Activated gamma-delta T cell treated with Interleukin-2 at 50 U/mL for 16 hours (primary cell): ENCODE data around the gene NPIPB2.

Experiments used
- DNase-seq: peaks from one replicate; pipeline ENCODE4 v3.0.0-alpha.2; 2020

Gene NPIPB2

DNA sequence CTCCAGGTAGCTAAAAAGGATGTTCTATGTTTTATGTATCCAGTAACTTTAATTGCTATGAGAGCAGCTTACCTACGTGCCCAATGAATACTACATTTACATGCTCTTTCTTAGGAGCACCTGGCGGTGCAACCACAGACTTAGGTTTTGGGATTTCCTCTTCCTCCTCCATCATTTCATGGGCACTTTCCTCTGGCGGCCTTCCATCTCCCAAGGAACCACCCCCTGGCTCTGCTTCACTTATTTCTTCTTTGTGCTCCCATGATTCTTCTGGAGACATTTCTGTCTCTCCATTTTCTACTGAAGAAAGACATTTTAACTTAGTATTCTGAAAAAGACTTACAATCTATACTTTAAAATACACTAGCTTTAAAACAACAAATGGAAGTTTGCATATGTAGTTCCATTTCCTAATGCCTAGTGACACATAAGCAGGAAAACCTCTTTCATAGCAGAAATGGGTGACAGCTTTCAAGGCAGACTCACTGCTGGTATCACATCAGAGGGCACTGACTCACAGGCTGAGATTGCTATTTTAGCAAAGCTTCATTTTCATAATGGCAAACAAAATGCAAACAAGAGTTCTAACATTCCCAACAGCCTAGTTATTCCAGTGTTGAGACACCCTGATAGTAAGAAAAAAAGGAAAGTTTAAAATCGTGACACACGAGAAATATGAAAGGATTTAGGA is 45.2 kb downstream of the NPIPB2 start:
- DNase-seq = no peak

GRCh38 chr16:11893571-11893970 is 48.3 kb downstream of the NPIPB2 start:
- DNase-seq = no peak

DNA sequence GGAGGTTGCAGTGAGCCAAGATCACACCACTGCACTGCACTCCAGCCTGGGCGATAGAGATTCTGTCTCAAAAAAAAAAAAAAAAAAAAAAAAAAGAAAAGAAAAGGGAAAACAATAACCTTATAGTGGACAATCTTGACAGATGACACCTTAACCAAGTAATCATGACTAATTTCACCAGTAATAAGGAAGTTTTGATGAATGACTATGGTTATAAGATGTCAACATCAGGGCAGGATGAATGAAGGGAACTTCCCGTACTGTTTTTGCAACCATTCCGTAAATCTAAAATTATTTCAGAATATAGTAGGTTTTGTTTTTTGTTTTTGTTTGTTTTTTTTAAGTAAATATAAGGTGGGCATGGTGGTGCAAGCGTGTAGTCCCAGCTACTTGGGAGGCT is 49.1 kb downstream of the NPIPB2 start:
- no peak for DNase-seq

DNA sequence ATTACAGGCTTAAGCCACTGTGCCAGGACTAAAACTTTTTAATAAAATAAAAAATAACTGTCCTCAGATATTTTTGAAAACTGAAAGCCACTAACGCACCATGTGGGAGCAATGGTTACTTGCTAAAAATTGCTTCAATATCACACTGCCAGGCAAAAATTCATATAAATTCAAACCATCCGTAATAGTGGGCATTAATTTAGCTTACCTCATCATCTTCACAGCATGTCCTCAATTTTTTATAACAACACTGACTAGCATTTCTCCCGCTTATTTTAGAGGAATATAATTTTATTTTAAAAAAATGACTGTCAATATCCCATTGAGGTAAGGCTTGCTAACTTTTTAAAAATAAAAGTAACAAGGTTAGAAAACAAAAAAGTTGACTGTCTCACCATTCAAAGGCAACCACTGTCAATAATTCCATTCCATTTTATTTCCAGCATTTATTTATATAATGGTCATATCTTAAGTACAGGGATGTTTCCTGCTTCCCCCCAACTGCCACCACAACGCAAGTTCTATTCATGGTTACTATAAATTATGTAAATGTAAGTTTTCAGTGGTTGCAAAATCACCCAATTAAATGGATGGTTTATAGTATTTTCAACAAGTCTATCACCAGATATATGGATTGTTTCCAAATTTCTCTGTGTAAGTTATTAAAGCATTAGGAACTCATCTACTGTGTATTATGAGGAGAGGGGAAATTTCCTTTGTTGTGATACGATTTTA is 51.4 kb downstream of the NPIPB2 start:
- no peak for DNase-seq

DNA sequence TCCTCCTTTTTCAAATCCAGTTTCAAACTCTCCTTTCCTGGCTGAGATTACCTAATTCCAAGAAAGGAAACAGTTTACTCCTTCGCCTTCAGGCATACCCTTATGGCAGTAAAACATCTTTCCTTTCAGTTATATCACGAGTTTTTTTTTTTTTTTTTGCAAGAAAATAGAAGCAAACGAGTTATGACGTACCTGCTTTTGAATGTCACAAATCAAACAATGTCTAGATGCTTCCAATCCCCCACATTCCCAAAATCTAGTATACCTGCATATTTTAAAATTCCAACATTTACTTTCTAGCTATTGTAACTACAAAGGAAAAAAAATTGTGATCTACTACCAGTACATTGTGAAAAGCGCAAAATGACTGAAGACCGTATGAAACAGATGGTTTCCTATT is 55.0 kb downstream of the NPIPB2 start:
- DNase-seq = no peak

DNA sequence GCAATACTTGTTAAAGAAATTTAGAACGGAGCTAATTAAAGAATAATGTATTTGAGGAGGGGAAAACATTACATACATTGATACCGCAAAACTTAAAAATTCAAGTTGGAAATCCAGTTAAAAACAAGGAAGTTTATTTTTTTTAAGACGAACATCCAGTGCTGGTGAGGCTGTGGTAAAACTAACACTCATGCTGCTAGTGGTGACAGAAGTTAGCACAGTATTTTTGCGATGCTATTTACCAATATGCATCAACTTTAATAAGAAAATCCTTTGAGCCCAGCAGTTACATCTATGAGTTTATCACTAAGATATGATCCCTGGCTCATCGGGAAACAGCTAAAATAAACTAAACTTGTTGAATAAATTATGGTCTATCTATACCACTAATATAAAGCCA is 57.8 kb downstream of the NPIPB2 start:
- DNase-seq = no peak

DNA sequence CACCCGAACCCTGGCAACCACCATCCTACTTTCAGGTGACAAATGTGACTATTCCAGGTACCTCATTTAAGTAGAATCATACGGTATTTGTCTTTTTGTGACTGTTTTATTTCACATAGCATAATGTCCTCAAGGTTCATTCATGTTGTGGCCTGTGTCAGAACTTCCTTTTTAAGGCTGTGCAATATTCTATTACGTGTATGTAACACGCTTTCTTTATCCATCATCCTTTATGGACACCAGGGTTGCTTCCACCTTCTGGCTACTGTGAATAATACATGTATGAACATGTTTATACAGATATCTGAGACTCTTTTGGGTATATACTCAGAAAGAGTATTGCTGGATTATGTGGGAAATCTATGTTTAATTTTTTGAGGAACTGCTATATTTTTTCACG is 61.8 kb downstream of the NPIPB2 start:
- no peak for DNase-seq

DNA sequence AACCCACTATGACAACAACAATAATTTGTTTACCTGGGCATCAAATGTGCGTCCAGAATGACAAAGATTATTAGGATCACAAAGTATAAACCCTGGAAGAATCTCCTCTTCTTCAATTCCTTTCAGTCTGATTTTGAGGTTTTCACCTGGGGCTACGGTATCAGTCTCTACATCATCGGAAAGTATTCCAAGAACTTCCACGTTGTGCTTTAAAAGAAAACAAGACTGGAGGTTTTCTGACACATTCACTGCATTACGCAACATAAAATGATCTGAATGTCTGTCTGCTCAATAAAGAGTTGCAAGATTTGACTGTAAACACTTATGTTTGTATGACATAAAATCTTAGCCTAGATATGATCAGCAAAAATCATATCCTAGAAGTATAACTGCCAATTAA is 64.5 kb downstream of the NPIPB2 start:
- DNase-seq = no peak
